ENCODE data around the gene CUEDC2.

GRCh38 chr10:102422545-102423129 is 9.7 kb downstream of the CUEDC2 start:
- peak; percentile 89 for TF ChIP-seq CTCF (IDR thresholded peaks at IDR 0.05; ENCODE audit: low read depth, low read length, poor library complexity, severe bottlenecking)
- TF ChIP-seq EZH2phosphoT487 (IDR thresholded peaks at IDR 0.05; ENCODE audit: borderline replicate concordance, low read length) = no peak

All from DOHH2 (cell line).